AG09309 (cell line): Measurements from ENCODE around the gene GRAMD1B.

ENCODE experiments used
- DNase-seq: peaks from one replicate; pipeline ENCODE4 v3.0.0-alpha.2; 2010; ENCODE audit warnings: low read depth
- H3K4me3 ChIP-seq: 2 replicates; pipeline ENCODE4 v1.5.1; 2011; ENCODE audit warnings: mild to moderate bottlenecking, low read depth, low read length, moderate library complexity; ENCODE audit not compliant: control insufficient read depth
- CTCF ChIP-seq: IDR thresholded peaks from 2 replicates; pipeline ENCODE4 v1.5.1; 2011; ENCODE audit warnings: mild to moderate bottlenecking, low read depth, low read length, inconsistent platforms; ENCODE audit not compliant: insufficient read depth, control insufficient read depth; ENCODE audit errors: missing control alignments

The GRAMD1B gene

GRCh38 chr11:123480882-123481281 is 50.8 kb downstream of the GRAMD1B start:
- DNase-seq = no peak
- TF ChIP-seq CTCF = no peak
- H3K4me3 ChIP-seq = no peak overlapping the region

GRCh38 chr11:123481640-123482039 is 51.6 kb downstream of the GRAMD1B start:
- no peak for DNase-seq
- no peak for TF ChIP-seq CTCF
- H3K4me3 ChIP-seq = no peak overlapping the region

GRCh38 chr11:123482218-123482617 is 52.1 kb downstream of the GRAMD1B start:
- no peak for TF ChIP-seq CTCF
- H3K4me3 ChIP-seq = no peak overlapping the region
- DNase-seq = no peak

GRCh38 chr11:123483058-123483457 is 53.0 kb downstream of the GRAMD1B start:
- no peak for TF ChIP-seq CTCF
- H3K4me3 ChIP-seq = no peak overlapping the region
- peak; percentile 3 for DNase-seq

- H3K4me3 ChIP-seq = no peak overlapping the region
- no peak for DNase-seq
- no peak for TF ChIP-seq CTCF
These were observed 53.4 kb downstream of the GRAMD1B start for GRCh38 chr11:123483466-123483865.

- no peak for DNase-seq
- H3K4me3 ChIP-seq = no peak overlapping the region
- TF ChIP-seq CTCF = no peak
These were observed 54.4 kb downstream of the GRAMD1B start for GRCh38 chr11:123484448-123484847.

GRCh38 chr11:123487157-123487744 is 57.2 kb downstream of the GRAMD1B start:
- TF ChIP-seq CTCF = no peak
- no peak for DNase-seq
- H3K4me3 ChIP-seq = no peak overlapping the region
